ENCODE data around the gene FANCI. TPM values are rescaled to one million over a fixed set of nuclear protein-coding genes. Genes with fewer than 3 reads are reported as not detected.

FANCI gene
- total RNA-seq, 1 donor from 2014 or later, result 9.1 TPM

DNA sequence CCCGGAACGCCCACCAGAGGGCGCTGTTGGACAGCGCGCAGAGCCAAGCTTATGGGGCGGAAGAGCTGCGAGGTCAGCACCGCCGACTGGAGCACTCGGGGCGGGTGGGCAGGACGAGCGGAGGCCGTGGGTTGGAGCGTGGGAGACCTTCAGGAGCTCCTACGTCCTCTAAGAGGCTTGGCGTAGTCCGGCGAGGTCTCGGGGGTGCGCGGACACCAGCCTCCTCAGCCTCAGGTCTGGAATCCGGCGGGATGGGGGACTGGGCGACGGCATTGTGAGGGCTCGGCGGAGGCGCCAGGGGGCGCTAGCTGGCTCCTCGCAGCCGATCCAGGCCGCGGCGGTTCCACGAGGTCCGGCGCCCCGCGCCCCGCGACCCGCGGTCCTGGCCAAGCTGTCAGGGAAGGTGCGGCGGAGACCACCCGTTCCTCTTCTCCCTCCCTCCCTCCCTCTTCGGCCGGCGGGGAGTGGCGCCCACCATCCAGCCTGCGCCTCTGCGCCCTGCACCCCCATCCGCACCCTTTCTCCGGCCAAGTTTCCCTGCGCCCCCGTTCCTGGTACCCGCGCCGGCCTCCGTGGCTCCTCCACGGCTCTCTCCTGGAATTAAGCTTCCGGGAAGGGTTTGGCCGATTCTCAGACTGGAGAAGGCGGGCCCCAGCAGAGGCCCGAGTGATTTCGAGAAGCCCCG is 115.1 kb downstream of the FANCI start:
- TF ChIP-seq POLR2AphosphoS5 (IDR thresholded peaks at IDR 0.05; ENCODE audit: insufficient read depth in 1 of 2, low read depth in 1 of 2) (no peak), POLR2A (IDR thresholded peaks at IDR 0.05) (no peak)
- TF ChIP-seq, protein P1, sequence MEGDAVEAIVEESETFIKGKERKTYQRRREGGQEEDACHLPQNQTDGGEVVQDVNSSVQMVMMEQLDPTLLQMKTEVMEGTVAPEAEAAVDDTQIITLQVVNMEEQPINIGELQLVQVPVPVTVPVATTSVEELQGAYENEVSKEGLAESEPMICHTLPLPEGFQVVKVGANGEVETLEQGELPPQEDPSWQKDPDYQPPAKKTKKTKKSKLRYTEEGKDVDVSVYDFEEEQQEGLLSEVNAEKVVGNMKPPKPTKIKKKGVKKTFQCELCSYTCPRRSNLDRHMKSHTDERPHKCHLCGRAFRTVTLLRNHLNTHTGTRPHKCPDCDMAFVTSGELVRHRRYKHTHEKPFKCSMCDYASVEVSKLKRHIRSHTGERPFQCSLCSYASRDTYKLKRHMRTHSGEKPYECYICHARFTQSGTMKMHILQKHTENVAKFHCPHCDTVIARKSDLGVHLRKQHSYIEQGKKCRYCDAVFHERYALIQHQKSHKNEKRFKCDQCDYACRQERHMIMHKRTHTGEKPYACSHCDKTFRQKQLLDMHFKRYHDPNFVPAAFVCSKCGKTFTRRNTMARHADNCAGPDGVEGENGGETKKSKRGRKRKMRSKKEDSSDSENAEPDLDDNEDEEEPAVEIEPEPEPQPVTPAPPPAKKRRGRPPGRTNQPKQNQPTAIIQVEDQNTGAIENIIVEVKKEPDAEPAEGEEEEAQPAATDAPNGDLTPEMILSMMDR (IDR thresholded peaks at IDR 0.05), result peak; percentile 89 to 100 (median 91)
- Histone ChIP-seq H3K27me3 (peaks cover 15% of the 10 kb centered on the region), H3K36me3 (no peaks in the 10 kb centered on the region), H3K4me1 (peaks cover 19% of the 10 kb centered on the region), H3K27ac (no peak overlapping the region), H3K9me3 (no peaks in the 10 kb centered on the region), H3K4me3 (peak overlapping the region; percentile 32 to 37)
- DNase-seq (ENCODE audit: extremely low spot score in 2 of 2), result no peak
- intact Hi-C loops (cut with DNase I), result loop anchor here (5.0 to 10.0 kb wide), 2 partner anchors 68 to 196 kb away; no protein-coding TSS in a partner anchor

DNA sequence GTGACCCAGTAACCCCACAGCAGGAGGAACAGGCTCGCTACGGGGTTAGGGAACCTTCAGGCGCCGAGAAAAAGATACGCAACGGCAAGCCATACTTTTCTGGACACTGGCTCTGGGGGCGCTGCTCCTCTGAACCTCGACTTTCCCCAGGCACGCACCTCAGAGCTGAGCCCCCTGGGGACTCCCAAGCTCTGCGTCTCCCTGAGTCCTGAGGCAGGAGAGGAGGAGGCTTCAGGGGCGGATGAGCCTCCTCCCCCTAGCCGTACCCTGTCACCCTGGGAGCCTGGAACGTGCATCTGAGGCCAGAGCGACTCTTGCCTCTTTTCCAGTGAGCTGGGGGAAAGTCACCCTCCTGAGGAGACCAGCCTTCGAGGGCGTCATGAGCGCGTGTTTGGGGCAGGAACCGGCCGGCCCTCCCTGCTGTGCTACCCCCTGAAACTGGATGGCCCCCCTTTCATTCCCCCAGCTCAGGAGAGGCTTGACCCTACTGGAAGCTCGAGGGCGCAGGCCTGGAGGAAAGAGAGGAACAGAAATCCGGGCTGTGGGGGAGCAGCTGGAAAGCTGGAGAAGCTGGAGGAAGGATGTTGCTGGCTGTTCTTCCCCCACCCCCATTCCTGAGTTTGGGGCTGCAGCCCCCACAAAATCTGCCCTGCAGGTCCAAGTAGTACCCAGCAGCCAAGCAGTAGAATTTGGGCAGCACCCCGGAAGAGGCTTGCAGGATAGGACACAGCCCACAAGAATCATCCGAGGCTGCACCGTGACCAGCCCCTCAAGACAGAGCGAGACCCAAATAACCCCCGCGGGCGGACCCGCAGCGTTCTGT is 115.9 kb downstream of the FANCI start:
- Histone ChIP-seq H3K27ac (no peak overlapping the region), H3K36me3 (no peaks in the 10 kb centered on the region), H3K4me1 (peaks cover 19% of the 10 kb centered on the region), H3K9me3 (no peaks in the 10 kb centered on the region), H3K27me3 (peaks cover 15% of the 10 kb centered on the region), H3K4me3 (peak overlapping the region in 1 of 2 donors; percentile 37)
- intact Hi-C loops (cut with DNase I), result loop anchor here (5.0 to 10.0 kb wide), 2 partner anchors 68 to 195 kb away; no protein-coding TSS in a partner anchor
- no peak for DNase-seq (ENCODE audit: extremely low spot score in 2 of 2)
- no peak for TF ChIP-seq POLR2A (IDR thresholded peaks at IDR 0.05)
- TF ChIP-seq POLR2AphosphoS5 (IDR thresholded peaks at IDR 0.05; ENCODE audit: insufficient read depth in 1 of 2, low read depth in 1 of 2), result no peak
- TF ChIP-seq, protein P1 (IDR thresholded peaks at IDR 0.05), result no peak

GRCh38 chr15:89360294-89360971 is 116.7 kb downstream of the FANCI start:
- no peak for DNase-seq (ENCODE audit: extremely low spot score in 2 of 2)
- no peak for TF ChIP-seq POLR2A (IDR thresholded peaks at IDR 0.05)
- TF ChIP-seq, protein P1 (IDR thresholded peaks at IDR 0.05), result no peak
- TF ChIP-seq POLR2AphosphoS5 (IDR thresholded peaks at IDR 0.05; ENCODE audit: insufficient read depth in 1 of 2, low read depth in 1 of 2), result no peak
- peaks cover 15% of the 10 kb centered on the region for H3K27me3 ChIP-seq
- intact Hi-C loops (cut with DNase I), result no loop called here
- H3K4me1 ChIP-seq, result peaks cover 19% of the 10 kb centered on the region
- H3K4me3 ChIP-seq, result no peak overlapping the region
- no peaks in the 10 kb centered on the region for H3K9me3 ChIP-seq
- H3K36me3 ChIP-seq, result no peaks in the 10 kb centered on the region
- no peak overlapping the region for H3K27ac ChIP-seq

DNA sequence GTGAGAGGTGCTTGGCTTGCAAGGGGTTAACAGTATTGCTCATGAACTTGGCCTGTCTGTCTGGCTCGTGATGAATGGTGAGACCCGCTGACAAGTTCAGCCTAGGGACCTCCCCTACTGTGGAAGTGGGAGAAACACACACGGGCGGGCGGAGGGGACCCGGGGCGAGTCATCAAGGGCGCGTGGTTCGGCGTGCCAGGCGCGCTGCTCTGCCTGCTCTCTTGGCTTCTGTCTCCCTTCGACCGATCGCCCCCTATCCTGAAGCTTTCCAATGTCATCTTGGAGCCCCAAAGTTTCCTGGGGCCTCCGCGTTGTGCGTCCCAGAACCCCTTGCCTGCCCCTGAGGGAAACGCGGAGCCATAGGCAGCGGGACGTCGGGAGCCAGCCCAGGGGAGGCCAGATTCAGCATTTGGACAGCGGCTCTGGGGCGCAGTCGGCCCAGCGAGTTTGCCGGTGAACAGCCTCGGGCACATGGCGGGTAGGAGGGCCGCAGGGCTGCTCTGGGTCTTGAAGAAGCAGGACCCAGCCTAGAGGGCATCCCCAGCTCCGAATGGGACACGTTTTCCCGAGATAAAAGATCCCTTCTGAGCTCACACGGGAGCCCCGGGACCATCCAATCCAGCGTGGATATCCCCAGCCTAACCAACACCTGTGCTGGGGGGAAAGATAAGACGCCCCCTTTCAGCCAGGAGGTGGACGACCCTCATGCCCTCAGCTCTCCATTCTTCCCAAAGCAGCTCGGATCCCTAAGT is 117.8 kb downstream of the FANCI start:
- intact Hi-C loops (cut with DNase I), result no loop called here
- no peak overlapping the region for H3K4me3 ChIP-seq
- H3K9me3 ChIP-seq, result no peaks in the 10 kb centered on the region
- peaks cover 19% of the 10 kb centered on the region for H3K4me1 ChIP-seq
- no peak for DNase-seq (ENCODE audit: extremely low spot score in 2 of 2)
- peaks cover 23% of the 10 kb centered on the region for H3K27me3 ChIP-seq
- H3K36me3 ChIP-seq, result no peaks in the 10 kb centered on the region
- no peak overlapping the region for H3K27ac ChIP-seq
- TF ChIP-seq, protein P1 (IDR thresholded peaks at IDR 0.05), result no peak
- TF ChIP-seq POLR2A (IDR thresholded peaks at IDR 0.05), result no peak
- no peak for TF ChIP-seq POLR2AphosphoS5 (IDR thresholded peaks at IDR 0.05; ENCODE audit: insufficient read depth in 1 of 2, low read depth in 1 of 2)
